ENCODE measurements around the gene HTRA2.

HTRA2 gene

DNA sequence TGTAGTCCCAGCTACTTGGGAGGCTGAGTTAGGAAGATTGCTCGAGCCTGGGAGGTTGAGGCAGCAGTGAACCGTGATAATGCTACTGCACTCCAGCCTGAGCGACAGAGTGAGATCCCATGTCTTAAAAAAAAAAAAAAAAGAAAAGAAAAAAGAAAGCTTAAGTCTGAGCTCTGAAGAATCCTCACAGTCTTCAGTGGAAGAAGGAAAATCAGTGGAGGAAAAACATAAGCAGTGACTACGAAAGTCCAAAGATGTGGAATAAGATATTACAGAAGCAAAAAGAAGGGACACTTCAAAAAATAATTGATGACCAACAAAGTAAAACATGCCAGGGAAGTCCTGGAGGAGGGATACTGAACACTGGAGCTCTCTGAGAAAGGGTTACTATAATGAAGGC is 19.5 kb upstream of the HTRA2 start:
- peak overlapping the region; percentile 8 for H2AFZ ChIP-seq
- peaks cover 4% of the 10 kb centered on the region for H3K79me2 ChIP-seq
- H3K9me3 ChIP-seq (ENCODE audit: control insufficient read depth, low read length), result no peaks in the 10 kb centered on the region
- no peak overlapping the region for H3K9ac ChIP-seq
- H3K27ac ChIP-seq, result no peak overlapping the region
- peaks cover 17% of the 10 kb centered on the region for H3K4me1 ChIP-seq
- no peaks in the 10 kb centered on the region for H3K27me3 ChIP-seq (ENCODE audit: control insufficient read depth, insufficient read depth, low read length)
- TF ChIP-seq, protein P1, sequence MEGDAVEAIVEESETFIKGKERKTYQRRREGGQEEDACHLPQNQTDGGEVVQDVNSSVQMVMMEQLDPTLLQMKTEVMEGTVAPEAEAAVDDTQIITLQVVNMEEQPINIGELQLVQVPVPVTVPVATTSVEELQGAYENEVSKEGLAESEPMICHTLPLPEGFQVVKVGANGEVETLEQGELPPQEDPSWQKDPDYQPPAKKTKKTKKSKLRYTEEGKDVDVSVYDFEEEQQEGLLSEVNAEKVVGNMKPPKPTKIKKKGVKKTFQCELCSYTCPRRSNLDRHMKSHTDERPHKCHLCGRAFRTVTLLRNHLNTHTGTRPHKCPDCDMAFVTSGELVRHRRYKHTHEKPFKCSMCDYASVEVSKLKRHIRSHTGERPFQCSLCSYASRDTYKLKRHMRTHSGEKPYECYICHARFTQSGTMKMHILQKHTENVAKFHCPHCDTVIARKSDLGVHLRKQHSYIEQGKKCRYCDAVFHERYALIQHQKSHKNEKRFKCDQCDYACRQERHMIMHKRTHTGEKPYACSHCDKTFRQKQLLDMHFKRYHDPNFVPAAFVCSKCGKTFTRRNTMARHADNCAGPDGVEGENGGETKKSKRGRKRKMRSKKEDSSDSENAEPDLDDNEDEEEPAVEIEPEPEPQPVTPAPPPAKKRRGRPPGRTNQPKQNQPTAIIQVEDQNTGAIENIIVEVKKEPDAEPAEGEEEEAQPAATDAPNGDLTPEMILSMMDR (IDR thresholded peaks at IDR 0.05), result no peak
- H3K36me3 ChIP-seq (ENCODE audit: control insufficient read depth, insufficient read depth, low read length), result no peaks in the 10 kb centered on the region
- no peak overlapping the region for H3K4me3 ChIP-seq (ENCODE audit: low read depth, low read length)
- no peak overlapping the region for H3K4me2 ChIP-seq (ENCODE audit: low read length)

DNA sequence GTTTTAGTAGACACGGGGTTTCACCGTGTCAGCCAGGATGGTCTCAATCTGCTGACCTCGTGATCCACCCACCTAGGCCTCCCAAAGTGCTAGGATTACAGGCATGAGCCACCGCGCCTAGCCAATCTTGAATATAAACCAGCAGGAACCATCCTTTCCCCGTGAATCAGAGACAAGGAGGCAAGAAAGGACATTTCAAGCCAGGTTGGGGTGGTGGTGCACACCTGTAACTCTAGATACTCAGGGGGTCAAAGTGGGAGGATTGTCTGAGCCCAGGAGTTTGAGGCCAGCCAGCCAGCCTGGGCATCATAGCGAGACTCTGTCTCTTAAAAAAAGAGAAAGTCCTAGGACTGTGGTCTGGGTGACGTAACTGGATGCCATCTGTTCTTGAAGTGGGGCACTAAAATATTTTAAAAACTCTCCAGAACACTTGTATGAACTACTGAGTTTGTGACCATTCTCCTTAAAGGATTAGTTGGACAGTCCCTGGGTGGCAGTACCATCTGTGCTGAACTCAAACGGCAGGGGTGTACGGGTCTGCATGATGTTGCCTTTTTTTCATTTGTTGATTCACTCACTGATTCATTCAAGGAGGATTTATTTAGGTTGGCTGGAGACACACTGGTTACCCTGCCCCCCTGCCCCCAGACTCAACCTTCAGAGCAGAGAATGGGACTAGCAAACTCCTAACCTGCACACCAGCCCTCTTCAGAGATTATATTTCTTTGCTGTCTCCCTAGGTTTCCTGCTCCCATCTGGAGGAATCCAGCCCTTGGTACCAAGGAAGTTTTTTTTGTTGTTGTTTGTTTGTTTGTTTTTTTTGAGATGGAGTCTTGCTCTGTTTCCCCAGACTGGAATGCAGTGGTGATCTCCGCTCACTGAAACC is 18.4 kb upstream of the HTRA2 start:
- Histone ChIP-seq H3K27me3 (ENCODE audit: control insufficient read depth, insufficient read depth, low read length) (no peaks in the 10 kb centered on the region), H3K79me2 (peaks cover 4% of the 10 kb centered on the region), H3K4me2 (ENCODE audit: low read length) (no peak overlapping the region), H2AFZ (no peak overlapping the region), H3K4me1 (peaks cover 10% of the 10 kb centered on the region), H3K9me3 (ENCODE audit: control insufficient read depth, low read length) (no peaks in the 10 kb centered on the region), H3K36me3 (ENCODE audit: control insufficient read depth, insufficient read depth, low read length) (no peaks in the 10 kb centered on the region), H3K9ac (no peak overlapping the region), H3K27ac (no peak overlapping the region), H3K4me3 (ENCODE audit: low read depth, low read length) (no peak overlapping the region)
- TF ChIP-seq, protein P1 (IDR thresholded peaks at IDR 0.05), result no peak

DNA sequence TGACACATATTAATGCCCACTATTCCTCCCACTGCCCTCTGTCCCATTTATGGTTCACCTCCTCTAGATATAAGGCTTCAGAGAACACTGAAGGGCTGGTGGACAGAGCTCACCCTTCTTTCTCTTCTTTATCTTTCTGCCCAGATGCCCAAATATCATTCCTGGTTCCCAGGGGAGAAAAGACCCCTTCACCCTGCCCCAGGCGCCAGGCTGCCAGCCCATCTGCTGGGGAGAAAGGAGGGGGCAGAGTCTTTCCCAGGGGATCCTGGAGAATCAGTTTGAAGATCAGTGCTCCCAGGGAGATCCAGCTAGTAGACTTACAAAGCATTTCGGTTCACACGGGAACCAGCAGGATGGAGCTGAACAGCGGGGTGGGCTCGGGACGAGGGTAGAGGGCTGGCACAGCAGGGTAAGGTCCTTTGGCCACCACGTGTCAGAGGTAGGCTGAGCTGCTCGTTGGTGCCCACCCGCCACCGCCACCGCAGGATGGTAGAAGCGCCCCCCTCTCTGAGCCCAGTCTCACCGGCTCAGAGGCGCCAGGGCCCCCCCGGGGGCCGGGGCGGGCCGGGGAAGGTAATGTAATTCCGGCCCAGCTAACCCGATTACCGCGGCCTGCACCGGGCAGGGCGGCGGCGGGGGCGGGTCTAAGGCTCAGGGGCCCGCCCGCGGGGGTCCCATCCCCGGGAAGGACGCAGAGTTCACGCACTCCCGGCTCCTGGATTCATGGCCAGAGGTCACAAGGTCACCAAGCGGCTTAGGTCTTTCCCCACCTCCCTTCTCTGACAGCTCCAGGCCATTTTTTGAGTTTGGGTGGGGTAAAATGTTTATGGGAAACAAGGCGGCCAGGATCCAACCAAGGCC is 16.8 kb upstream of the HTRA2 start:
- H3K9me3 ChIP-seq (ENCODE audit: control insufficient read depth, low read length), result no peaks in the 10 kb centered on the region
- no peaks in the 10 kb centered on the region for H3K36me3 ChIP-seq (ENCODE audit: control insufficient read depth, insufficient read depth, low read length)
- H3K27ac ChIP-seq, result no peak overlapping the region
- peaks cover 4% of the 10 kb centered on the region for H3K4me1 ChIP-seq
- no peaks in the 10 kb centered on the region for H3K27me3 ChIP-seq (ENCODE audit: control insufficient read depth, insufficient read depth, low read length)
- H2AFZ ChIP-seq, result no peak overlapping the region
- H3K79me2 ChIP-seq, result no peaks in the 10 kb centered on the region
- no peak overlapping the region for H3K4me2 ChIP-seq (ENCODE audit: low read length)
- H3K4me3 ChIP-seq (ENCODE audit: low read depth, low read length), result no peak overlapping the region
- TF ChIP-seq, protein P1 (IDR thresholded peaks at IDR 0.05), result no peak
- no peak overlapping the region for H3K9ac ChIP-seq

DNA sequence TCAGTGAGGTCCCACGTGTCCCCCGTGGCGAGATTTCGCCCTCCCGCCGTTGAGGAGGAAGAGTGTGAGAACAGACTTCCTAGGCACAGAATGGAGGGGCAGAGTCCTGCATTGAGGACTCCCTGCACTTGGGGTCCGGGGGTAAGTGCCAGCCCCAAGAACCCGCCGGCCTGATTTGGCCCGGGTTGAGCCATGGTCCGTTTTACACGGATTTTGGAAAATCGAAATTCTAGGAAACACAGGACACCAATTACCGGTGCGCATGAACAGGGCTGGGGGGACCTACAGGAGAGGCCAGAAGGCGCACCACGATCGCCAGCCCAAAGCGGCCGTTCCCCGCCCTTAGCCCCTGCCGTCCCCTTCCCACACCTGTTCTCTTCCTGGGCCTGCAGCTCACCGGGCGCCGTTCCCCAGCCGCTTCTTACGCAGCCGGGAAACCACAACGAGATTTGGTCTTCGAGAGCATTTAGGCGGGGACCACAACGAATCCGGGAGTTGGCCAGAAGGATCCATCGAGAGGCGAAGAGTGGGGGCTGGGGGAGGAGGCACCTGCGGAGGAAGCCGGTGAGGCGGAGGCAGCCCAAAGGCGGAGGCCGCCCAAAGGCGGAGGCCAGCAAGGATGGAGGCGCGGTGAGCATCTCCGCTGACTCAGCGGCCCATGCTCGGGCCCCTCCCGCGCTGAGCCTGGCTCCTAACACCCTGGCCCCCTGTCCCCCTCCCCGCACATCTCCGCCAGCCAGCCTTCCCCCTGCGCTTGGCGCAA is 15.9 kb upstream of the HTRA2 start:
- Histone ChIP-seq H3K4me3 (ENCODE audit: low read depth, low read length) (no peak overlapping the region), H3K27me3 (ENCODE audit: control insufficient read depth, insufficient read depth, low read length) (no peaks in the 10 kb centered on the region)
- TF ChIP-seq, protein P1 (IDR thresholded peaks at IDR 0.05), result no peak

More for the DNA sequence above, 15.9 kb upstream of the HTRA2 start:
- H3K9me3 ChIP-seq (ENCODE audit: control insufficient read depth, low read length), result no peaks in the 10 kb centered on the region
- H3K79me2 ChIP-seq, result no peaks in the 10 kb centered on the region
- H3K9ac ChIP-seq, result no peak overlapping the region
- H3K36me3 ChIP-seq (ENCODE audit: control insufficient read depth, insufficient read depth, low read length), result no peaks in the 10 kb centered on the region
- H3K4me1 ChIP-seq, result no peaks in the 10 kb centered on the region
- no peak overlapping the region for H2AFZ ChIP-seq
- no peak overlapping the region for H3K27ac ChIP-seq
- no peak overlapping the region for H3K4me2 ChIP-seq (ENCODE audit: low read length)

Measured in parathyroid adenoma (tissue), 2 donors.